H9 (cell line): ENCODE results near the gene SPSB4. TPM values are rescaled to one million over a fixed set of nuclear protein-coding genes. Genes with fewer than 3 reads are reported as not detected.

Experiments
- DNase-seq: peaks from one replicate; pipeline ENCODE4 v3.0.0-alpha.2; 2017
- H2AFZ ChIP-seq: one replicate; pipeline ENCODE4 v1.6.1; 2013; ENCODE audit warnings: mild to moderate bottlenecking, low read length, control low read depth, moderate library complexity
- H2AK5ac ChIP-seq: 2 replicates; pipeline ENCODE4 v1.6.1; 2013; ENCODE audit warnings: low read length, control low read depth, mixed read lengths; ENCODE audit not compliant: insufficient read length
- H2BK120ac ChIP-seq: one replicate; pipeline ENCODE4 v1.6.1; 2013; ENCODE audit warnings: low read depth, mild to moderate bottlenecking, low read length, control low read depth, inconsistent platforms; ENCODE audit not compliant: poor library complexity, severe bottlenecking
- H2BK12ac ChIP-seq: 2 replicates; pipeline ENCODE4 v1.6.1; 2013; ENCODE audit warnings: low read length, control low read depth, mixed read lengths, low read depth; ENCODE audit not compliant: insufficient read length
- H2BK15ac ChIP-seq: 2 replicates; pipeline ENCODE4 v1.6.1; 2013; ENCODE audit warnings: low read depth, low read length, control low read depth
- H2BK20ac ChIP-seq: one replicate; pipeline ENCODE4 v1.6.1; 2013; ENCODE audit warnings: low read depth, mild to moderate bottlenecking, low read length, control low read depth, inconsistent platforms; ENCODE audit not compliant: poor library complexity, severe bottlenecking
- H2BK5ac ChIP-seq: 2 replicates; pipeline ENCODE4 v1.6.1; 2013; ENCODE audit warnings: low read length, control low read depth, mixed read lengths; ENCODE audit not compliant: insufficient read length
- H3K14ac ChIP-seq: 2 replicates; pipeline ENCODE4 v1.6.1; 2013; ENCODE audit warnings: low read length, control low read depth; ENCODE audit not compliant: insufficient read depth
- H3K18ac ChIP-seq: 2 replicates; pipeline ENCODE4 v1.6.1; 2013; ENCODE audit warnings: low read depth, mild to moderate bottlenecking, mixed read lengths, low read length, control low read depth; ENCODE audit not compliant: insufficient read length
- H3K23ac ChIP-seq: 2 replicates; pipeline ENCODE4 v1.6.1; 2013; ENCODE audit warnings: low read length, control low read depth, mixed read lengths, low read depth; ENCODE audit not compliant: insufficient read length
- H3K23me2 ChIP-seq: 2 replicates; pipeline ENCODE4 v1.6.1; 2013; ENCODE audit warnings: low read depth, mild to moderate bottlenecking, mixed read lengths, low read length, control low read depth; ENCODE audit not compliant: insufficient read length, poor library complexity, severe bottlenecking
- H3K27ac ChIP-seq: 2 replicates; pipeline ENCODE4 v1.5.1; 2013; ENCODE audit warnings: low read length, control low read depth, mixed read lengths, low read depth; ENCODE audit not compliant: insufficient read length
- H3K27me3 ChIP-seq: 2 replicates; pipeline ENCODE4 v1.6.1; 2013; ENCODE audit warnings: low read length, control low read depth, inconsistent platforms; ENCODE audit not compliant: insufficient read depth
- H3K4ac ChIP-seq: 2 replicates; pipeline ENCODE4 v1.6.1; 2013; ENCODE audit warnings: low read depth, mild to moderate bottlenecking, control low read depth, inconsistent platforms, low read length, moderate library complexity
- H3K4me1 ChIP-seq: 2 replicates; pipeline ENCODE4 v1.6.1; 2013; ENCODE audit warnings: low read length, control low read depth, inconsistent platforms; ENCODE audit not compliant: insufficient read depth
- H3K4me2 ChIP-seq: 2 replicates; pipeline ENCODE4 v1.6.1; 2013; ENCODE audit warnings: low read length, control low read depth, mixed read lengths; ENCODE audit not compliant: insufficient read length, insufficient read depth
- H3K56ac ChIP-seq: 2 replicates; pipeline ENCODE4 v1.6.1; 2013; ENCODE audit warnings: low read depth, mild to moderate bottlenecking, mixed read lengths, low read length, control low read depth; ENCODE audit not compliant: insufficient read length
- H3K79me1 ChIP-seq: 2 replicates; pipeline ENCODE4 v1.6.1; 2013; ENCODE audit warnings: low read depth, mild to moderate bottlenecking, moderate library complexity, low read length, control low read depth, inconsistent platforms; ENCODE audit not compliant: insufficient read depth, poor library complexity, severe bottlenecking
- H3K79me2 ChIP-seq: 2 replicates; pipeline ENCODE4 v1.6.1; 2013; ENCODE audit warnings: low read length, control low read depth, inconsistent platforms; ENCODE audit not compliant: insufficient read depth
- H3K9ac ChIP-seq: 2 replicates; pipeline ENCODE4 v1.6.1; 2013; ENCODE audit warnings: low read length, control low read depth, mixed read lengths; ENCODE audit not compliant: insufficient read length; ENCODE audit errors: extremely low read depth
- H3K9me3 ChIP-seq: one replicate; pipeline ENCODE4 v1.6.1; 2013; ENCODE audit warnings: low read depth, low read length, inconsistent platforms; ENCODE audit not compliant: control insufficient read depth
- H3T11ph ChIP-seq: one replicate; pipeline ENCODE4 v1.6.1; 2013; ENCODE audit warnings: mild to moderate bottlenecking, low read length, control low read depth, inconsistent platforms
- H4K20me1 ChIP-seq: one replicate; pipeline ENCODE4 v1.6.1; 2013; ENCODE audit not compliant: control insufficient read depth, insufficient read length, insufficient read depth
- H4K5ac ChIP-seq: 2 replicates; pipeline ENCODE4 v1.6.1; 2013; ENCODE audit warnings: low read depth, mild to moderate bottlenecking, mixed read lengths, low read length, control low read depth; ENCODE audit not compliant: insufficient read length
- H4K8ac ChIP-seq: replicated peaks from 2 replicates; pipeline ENCODE4 v1.6.1; 2013; ENCODE audit warnings: low read length, control low read depth, mixed read lengths, low read depth; ENCODE audit not compliant: insufficient read length
- H4K91ac ChIP-seq: 2 replicates; pipeline ENCODE4 v1.6.1; 2013; ENCODE audit warnings: low read depth, mild to moderate bottlenecking, moderate library complexity, mixed read lengths, low read length, control low read depth; ENCODE audit not compliant: insufficient read length
- H3K27ac Mint-ChIP-seq, 3 experiments: 2 replicates in 2 of 3; 3 replicates in 1 of 3; pipeline ENCODE4 v1.8.0; 2020 to 2021; ENCODE audit warnings: mixed read lengths in 3 of 3, mild to moderate bottlenecking in 1 of 3, moderate library complexity in 1 of 3
- H3K27me3 Mint-ChIP-seq: 2 replicates; pipeline ENCODE4 v1.8.0; 2021; ENCODE audit warnings: low read depth, mild to moderate bottlenecking, moderate library complexity, mixed read lengths
- H3K36me3 Mint-ChIP-seq, 3 experiments: 2 replicates in 2 of 3; 3 replicates in 1 of 3; pipeline ENCODE4 v1.8.0; 2020 to 2021; ENCODE audit warnings: low read depth in 3 of 3, mixed read lengths in 3 of 3; ENCODE audit not compliant: insufficient read depth in 1 of 3
- H3K4me1 Mint-ChIP-seq, 2 experiments: 2 replicates each; pipeline ENCODE4 v1.8.0; 2020; ENCODE audit warnings: mixed read lengths in 2 of 2
- H3K4me3 Mint-ChIP-seq, 2 experiments: 2 replicates in 1 of 2; 3 replicates in 1 of 2; pipeline ENCODE4 v1.8.0; 2020 to 2021; ENCODE audit warnings: mild to moderate bottlenecking in 2 of 2, mixed read lengths in 2 of 2, moderate library complexity in 1 of 2
- H3K9me3 Mint-ChIP-seq, 2 experiments: 2 replicates in 1 of 2; 3 replicates in 1 of 2; pipeline ENCODE4 v1.8.0; 2020; ENCODE audit warnings: mild to moderate bottlenecking in 2 of 2, mixed read lengths in 2 of 2, moderate library complexity in 1 of 2
- CTCF ChIP-seq: fragments of 200-600 bp; sonication (generic); conservative IDR thresholded peaks from 3 replicates; pipeline ENCODE4 v1.8.0; 2021; ENCODE audit warnings: antibody characterized with exemption, mild to moderate bottlenecking
- WGBS: extraction: QIAGEN DNeasy Blood & Tissue Kit; methylation state at CpG from one replicate; pipeline ENCODE4 v1.1.7; 2013; ENCODE audit warnings: missing lambda C conversion rate, low lambda C conversion rate, mixed read lengths; ENCODE audit not compliant: insufficient read length; ENCODE audit errors: extremely low coverage; 5-methylcytosine and 5-hydroxymethylcytosine counted together
- total RNA-seq: library from RNA; stranded (reverse); gene quantifications from 2 replicates; pipeline ENCODE4 v1.2.1, GENCODE V29; 2021

The SPSB4 gene
- total RNA-seq, 1 experiment from 2014 or later = 6.2 TPM

- H3K27me3 Mint-ChIP-seq = no peaks in the 10 kb centered on the region
- no peak overlapping the region for H3T11ph ChIP-seq
Observed at GRCh38 chr3:141108039-141108438, 56.9 kb downstream of the SPSB4 start.

More at GRCh38 chr3:141108039-141108438, 56.9 kb downstream of the SPSB4 start:
- Histone ChIP-seq H3K23me2 (no peaks in the 10 kb centered on the region), H3K9me3 (no peaks in the 10 kb centered on the region), H3K4me1 (no peaks in the 10 kb centered on the region), H3K27ac (no peak overlapping the region), H4K5ac (no peak overlapping the region), H2BK20ac (no peak overlapping the region), H3K9ac (no peak overlapping the region), H4K8ac (no peak overlapping the region), H2BK15ac (no peak overlapping the region), H3K4me2 (no peak overlapping the region), H3K18ac (no peak overlapping the region), H2BK12ac (no peak overlapping the region), H4K20me1 (no peaks in the 10 kb centered on the region), H3K79me2 (no peaks in the 10 kb centered on the region), H3K56ac (no peak overlapping the region), H2BK5ac (no peak overlapping the region), H2AK5ac (no peak overlapping the region), H2BK120ac (no peak overlapping the region), H3K79me1 (no peaks in the 10 kb centered on the region), H3K14ac (no peak overlapping the region; the same call in 1 of the 2 replicates), H4K91ac (no peak overlapping the region), H2AFZ (no peak overlapping the region), H3K4ac (no peak overlapping the region), H3K23ac (no peak overlapping the region), H3K27me3 (no peaks in the 10 kb centered on the region)
- Mint-ChIP-seq H3K27ac (no peak overlapping the region), H3K36me3 (peaks cover 0 to 8% (median 2%) of the 10 kb centered on the region in 3 experiments; a peak in 3 of 7 replicates), H3K4me1 (peaks cover 16 to 18% of the 10 kb centered on the region in 2 experiments), H3K4me3 (no peak overlapping the region), H3K9me3 (peaks cover 3 to 6% of the 10 kb centered on the region in 2 experiments; a peak in 2 of 5 replicates)
- no peak for DNase-seq
- no peak for TF ChIP-seq CTCF
- WGBS = no CpG with 5 or more reads among the region's 6 CpGs
